ENCODE results near the gene ZSCAN5B.

DNA sequence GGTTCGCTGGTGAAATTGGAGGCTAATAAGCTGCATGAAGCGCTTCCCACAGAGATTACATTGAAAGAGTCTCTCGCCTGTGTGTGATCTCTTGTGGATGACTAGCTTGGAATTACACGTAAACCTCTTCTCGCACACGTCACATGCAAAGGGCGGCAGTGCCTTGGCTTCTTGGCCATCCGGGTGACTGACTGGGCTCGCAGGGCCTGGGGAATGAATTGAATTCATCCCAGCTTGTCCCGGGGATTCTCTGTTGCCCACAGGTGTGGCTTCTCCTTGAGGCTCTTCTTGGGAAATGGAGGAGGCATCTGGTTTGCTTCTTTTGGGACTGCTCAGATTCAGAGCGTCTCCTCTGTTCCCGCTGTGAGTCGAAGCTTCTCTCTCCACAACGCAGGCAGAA, 24.3 kb upstream of the ZSCAN5B start:
- TF ChIP-seq EP300 (conservative IDR thresholded peaks at IDR 0.05; ENCODE audit: poor library complexity, severe bottlenecking), result no peak
- TF ChIP-seq CTCF (IDR thresholded peaks at IDR 0.05; ENCODE audit: poor library complexity, severe bottlenecking), result no peak
- TF ChIP-seq REST (IDR thresholded peaks at IDR 0.05; ENCODE audit: borderline replicate concordance), result no peak
- TF ChIP-seq POLR2AphosphoS5 (IDR thresholded peaks at IDR 0.05), result no peak
- TF ChIP-seq SMC3 (conservative IDR thresholded peaks at IDR 0.05; ENCODE audit: poor library complexity), result no peak
- no peak for TF ChIP-seq RAD21 (conservative IDR thresholded peaks at IDR 0.05)
- no peak for TF ChIP-seq TAF1 (IDR thresholded peaks at IDR 0.05; ENCODE audit: low read depth)
- TF ChIP-seq EZH2 (IDR thresholded peaks at IDR 0.05; ENCODE audit: borderline replicate concordance, insufficient read depth, low read length, poor library complexity, severe bottlenecking), result no peak
- TF ChIP-seq MXI1 (conservative IDR thresholded peaks at IDR 0.05; ENCODE audit: poor library complexity, severe bottlenecking), result no peak
